Left renal cortex interstitium (tissue), 4 donors: ENCODE results near the gene CENPP. TPM values are rescaled to one million over a fixed set of nuclear protein-coding genes. Genes with fewer than 3 reads are reported as not detected.

Source experiments
- DNase-seq, 4 donors: peaks; one replicate each; pipeline ENCODE4 v3.0.0-alpha.2; 2013; ENCODE audit warnings: low read depth in 4 of 4, low spot score in 2 of 4, missing footprints in 1 of 4
- polyA plus RNA-seq, 4 donors: library from polyadenylated mRNA; unstranded; fragments of 120-200 nt; gene quantifications; one replicate each; pipeline ENCODE4 v1.2.1, GENCODE V29; 2013; ENCODE audit not compliant: insufficient read length in 4 of 4

CENPP gene
- polyA plus RNA-seq, 4 donors: 5.8 to 7.5 (median 6.3) TPM

DNA sequence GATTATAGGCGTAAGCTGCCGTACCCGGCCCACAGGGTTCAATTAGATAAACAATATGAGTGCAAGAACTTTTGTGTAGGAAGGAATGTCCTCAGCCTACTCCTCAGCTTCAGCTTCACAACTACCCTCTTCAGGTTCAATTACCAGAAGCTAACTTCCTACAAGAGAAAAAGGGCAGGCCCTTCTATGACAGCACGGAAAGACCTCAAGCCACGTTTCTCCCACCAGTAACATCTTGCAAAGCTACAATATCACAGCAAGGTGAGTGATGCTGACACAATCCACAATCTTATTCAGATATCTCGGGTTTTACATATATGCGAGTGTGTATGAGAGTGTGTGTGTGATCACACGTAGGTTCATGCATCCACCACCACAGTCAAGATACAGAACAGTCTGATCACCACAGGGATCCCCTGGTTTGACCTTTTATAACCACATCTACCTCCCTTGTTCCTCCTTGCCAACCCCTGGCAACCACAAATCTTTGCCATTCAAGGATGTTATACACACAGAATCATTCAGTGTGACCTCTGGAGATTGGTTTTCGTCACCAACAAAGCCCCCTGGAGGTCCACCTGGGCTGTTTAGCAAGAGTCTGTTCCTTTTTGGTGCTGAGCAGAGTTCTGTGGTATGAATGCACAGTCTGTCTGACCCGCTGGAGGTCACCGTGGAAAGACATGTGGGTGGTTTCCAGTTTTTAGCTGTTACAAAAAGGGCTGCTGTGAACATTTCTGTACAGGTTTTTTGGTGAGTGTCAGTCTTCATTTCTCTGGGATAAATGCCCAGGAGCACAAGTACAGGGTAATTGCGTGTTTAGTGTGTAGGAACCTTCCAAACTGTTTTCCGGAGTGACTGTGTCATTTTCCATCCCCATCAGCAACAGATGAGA, 305.9 kb downstream of the CENPP start:
- DNase-seq: no peak

DNA sequence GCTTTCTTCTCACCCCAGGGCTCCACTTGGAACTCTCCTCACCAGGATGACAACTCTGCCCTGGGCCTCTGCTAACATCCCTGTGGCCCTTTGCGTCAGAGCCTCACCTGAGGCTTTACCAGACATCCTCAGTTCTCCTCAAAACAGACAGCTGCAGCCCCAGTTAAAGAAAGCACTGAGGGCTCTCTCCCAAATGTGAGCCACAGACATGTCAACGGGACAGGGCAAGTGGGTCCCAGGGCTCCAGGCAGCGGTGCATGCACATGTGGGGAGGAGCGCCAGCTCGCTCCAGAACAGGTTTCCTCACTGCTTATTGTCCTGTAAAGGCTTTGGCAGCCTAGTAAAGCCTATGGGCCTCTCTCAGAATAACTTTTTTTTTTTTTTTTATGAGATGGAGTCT, 306.9 kb downstream of the CENPP start:
- DNase-seq: no peak

DNA sequence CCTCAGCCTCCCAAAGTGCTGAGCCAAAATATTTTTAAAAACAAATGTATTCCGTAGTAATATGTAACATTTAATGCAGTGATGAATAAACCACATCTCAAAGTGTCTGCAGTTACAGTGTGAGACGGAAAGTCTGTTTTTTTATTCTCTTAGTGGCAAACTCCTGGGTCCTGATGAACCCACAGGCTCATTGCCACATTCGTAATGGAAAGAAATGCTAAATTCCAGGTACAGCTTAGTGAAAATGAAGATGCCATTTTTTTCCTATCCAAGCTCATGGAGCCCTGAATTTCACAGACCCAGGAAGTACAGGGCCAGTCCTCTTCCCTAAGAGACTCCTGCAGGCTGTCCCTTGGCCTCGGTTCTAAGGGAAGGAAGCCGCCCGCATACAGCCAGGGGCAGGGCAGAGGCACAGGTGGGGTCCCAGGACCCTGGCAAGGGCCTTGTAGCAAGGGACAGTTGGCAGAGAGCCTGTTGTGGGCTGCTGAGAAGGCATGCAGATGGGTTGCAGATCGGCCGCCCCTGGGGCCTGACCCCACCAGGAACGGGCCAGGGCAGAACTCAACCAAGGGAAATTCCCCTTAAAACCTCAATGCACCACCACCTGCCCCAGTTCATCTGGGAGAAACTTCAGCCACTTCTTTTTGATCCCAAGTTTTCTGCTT, 308.0 kb downstream of the CENPP start:
- no peak for DNase-seq

DNA sequence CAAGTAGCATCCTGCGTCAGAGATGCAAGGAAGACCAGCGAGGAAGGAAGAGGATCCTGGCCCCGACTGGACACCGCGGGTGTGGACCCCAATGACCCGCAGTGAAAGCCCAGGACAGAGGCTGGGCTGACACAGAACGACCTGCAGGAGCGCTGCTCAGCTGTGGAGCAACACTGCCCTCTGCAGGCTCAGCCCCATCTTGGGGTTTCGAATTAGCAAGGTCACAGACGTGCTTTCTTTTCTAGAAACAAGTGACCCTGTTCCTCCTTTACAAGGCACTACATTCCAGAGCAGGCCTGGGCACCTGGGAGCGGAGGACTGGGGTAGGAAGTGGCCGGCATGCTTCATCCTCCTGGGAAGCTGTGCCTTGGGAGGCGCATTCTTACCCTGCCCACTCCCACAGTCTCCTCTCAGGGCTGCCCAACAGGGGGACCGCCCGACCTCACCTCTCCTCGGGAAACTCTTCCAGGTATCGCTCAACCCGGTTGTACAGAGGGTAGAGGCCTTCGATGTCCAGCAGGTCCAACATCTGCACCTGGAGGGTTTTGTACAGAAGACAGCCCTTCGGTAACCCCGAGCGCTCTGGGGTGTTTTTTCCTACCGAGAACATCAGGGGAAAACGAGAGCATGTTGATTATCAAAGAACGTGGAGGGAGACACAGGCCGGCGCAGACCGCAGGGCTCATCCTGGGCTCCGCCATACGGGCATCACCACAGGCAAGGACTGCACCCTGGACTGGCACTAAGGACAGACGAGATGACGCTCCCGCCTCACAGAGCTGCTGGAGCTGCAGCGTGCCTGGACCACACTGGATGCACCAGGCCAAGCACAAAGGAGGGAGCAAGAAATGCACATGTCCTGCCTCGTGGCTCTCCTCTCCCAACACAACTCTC, 309.2 kb downstream of the CENPP start:
- peak in 2 of 4 donors; percentile 51 to 58 for DNase-seq

DNA sequence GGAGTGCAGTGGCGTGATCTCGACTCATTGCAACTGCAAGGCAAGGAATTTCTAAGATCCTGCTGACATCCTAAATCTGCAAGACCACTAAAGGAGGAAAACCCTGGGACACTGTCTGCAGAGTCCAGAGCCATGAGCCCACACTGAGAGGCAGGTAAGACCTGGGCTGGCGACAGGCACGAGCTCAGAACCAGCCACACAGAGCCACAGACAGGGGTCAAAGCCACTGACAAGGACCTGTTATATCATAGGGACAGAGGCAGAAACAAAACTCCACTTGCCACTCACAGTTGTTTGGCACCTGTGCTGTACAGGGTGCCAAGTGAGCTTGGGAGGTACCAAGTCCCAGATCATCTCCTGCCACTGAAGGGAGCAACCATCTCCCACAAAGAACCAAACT, 310.0 kb downstream of the CENPP start:
- no peak for DNase-seq

DNA sequence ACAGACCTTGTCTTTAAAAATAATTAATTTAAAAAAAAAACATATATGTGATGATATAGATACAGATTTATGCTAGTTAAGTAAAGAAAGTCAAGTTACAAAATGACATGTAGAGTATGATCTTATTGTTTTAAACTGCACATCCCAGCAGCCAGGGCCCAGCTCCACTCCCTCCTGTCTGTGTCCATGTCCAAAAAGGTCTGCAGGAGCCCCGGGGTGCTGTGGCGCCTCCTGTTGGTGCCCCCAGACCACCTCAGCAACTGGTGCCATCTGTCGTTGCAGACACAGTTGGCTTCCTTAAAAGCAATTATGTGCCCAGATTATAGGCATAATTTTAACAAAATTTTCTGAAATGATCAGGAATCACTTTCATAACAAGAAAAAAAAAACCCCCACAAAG, 310.9 kb downstream of the CENPP start:
- no peak for DNase-seq

DNA sequence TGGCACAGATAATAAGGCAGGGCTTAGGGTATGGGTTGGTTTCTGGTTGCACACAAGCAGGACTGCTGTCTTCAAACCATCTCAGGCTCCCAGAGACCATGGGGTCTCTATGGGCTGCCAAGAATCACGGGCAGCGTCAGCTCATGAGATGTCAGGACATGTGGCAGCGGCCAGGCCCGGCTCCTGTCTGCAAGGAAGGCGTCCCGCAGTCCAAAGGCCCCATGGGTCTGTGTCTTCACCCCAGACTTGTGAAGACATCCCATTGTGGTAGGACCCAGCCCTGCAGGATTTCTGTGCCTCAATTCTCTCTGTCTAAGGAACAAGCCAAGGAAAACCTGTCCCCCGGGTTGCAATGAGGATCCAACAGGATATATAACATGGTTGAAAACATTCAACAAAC, 311.6 kb downstream of the CENPP start:
- no peak for DNase-seq

DNA sequence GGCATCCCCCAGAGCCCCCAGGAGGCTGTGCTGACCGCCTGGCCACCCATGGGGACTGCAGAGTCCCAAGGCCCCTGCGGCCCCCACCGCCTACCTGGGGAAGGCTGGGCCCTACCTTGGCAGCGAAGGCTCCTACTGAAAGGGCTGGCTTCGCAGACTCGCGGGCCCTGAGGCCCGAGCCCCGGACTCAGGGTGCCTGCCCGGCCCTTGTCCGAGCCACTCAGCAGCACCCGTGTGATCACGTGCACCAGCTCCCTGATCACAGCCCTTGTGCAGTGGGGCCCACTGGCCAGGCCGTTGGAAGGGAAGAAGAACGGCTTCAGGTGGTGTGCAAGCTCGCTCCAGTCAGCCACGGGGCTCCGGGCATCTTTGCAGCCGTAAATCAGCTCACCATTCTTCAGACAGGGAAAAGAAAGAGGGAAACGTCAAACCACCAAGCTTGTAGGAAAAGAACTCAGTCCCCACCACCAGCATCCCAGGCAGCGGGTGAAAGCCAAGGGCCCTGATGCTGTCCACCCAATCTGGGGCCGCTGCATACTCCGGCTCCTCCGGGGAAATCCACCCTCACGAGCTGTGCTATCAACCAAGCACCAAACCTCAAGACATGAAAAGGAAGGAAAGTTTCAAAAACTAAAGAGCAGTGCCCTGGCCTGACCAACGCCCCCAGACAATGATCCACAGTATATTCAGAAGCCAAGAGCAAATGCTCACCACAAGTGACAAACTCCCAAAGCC, 312.3 kb downstream of the CENPP start:
- no peak for DNase-seq

DNA sequence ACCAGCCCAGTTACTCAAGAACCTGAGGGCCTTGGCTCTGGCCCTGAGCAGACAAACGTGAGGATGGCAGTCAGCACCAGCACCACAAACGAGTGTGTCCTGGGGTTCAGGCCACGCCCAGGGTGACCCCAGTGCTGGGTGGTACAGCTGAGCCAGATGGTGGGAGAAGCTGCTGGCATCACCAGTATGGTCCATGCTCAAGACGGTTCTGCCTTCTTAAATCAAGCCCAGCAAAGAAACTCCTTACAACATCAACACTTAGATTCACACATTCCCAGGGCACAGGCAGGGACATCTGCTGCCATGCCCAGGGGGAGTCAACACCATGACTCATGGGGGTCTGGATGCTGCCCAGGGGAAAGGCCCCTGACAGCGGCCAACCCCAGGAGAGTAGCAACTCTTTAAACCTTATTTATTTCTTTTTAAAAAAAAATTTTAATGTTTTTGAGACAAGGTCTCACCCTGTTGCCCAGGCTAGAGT, 312.9 kb downstream of the CENPP start:
- DNase-seq: no peak

DNA sequence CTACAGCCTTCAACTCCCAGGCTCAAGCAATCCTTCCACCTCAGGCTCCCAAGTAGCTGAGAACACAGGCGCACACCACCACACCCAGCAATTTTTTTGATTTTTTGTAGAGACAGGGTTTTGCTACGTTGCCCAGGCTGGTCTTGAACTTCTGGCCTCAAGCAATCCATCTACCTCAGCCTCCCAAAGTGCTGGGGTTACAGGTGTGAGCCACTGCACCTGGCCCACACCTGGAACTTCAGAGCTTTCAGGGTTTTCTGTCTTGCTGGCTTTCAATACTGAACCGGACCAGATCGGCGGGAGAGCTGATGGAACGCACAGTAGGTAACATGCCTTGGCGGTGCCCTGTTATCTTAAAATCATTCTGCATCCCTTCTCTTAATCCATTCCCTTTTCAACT, 313.4 kb downstream of the CENPP start:
- no peak for DNase-seq

DNA sequence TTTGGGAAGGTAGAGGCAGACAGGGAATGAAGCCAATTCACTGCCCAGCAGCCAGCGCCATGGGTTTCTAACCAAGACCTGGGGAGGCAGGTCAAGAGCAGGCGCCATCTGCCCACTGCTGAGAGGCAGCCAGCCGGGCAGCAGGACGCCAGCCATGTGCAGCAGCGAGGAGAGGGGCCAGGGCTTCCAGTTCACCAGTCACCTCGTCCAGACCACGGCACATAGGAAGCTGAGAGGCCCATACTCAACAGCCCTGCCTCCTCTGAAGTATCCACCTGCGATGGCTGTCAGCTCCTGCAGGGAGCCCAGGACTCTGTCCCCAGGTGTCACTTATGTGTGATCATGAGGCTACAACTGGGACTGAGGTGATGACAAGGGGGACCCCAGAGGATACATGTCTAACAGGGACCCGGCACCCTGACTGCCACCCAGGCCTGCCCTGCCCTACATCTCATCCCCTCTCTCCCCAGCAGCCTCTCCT, 314.1 kb downstream of the CENPP start:
- DNase-seq: no peak

DNA sequence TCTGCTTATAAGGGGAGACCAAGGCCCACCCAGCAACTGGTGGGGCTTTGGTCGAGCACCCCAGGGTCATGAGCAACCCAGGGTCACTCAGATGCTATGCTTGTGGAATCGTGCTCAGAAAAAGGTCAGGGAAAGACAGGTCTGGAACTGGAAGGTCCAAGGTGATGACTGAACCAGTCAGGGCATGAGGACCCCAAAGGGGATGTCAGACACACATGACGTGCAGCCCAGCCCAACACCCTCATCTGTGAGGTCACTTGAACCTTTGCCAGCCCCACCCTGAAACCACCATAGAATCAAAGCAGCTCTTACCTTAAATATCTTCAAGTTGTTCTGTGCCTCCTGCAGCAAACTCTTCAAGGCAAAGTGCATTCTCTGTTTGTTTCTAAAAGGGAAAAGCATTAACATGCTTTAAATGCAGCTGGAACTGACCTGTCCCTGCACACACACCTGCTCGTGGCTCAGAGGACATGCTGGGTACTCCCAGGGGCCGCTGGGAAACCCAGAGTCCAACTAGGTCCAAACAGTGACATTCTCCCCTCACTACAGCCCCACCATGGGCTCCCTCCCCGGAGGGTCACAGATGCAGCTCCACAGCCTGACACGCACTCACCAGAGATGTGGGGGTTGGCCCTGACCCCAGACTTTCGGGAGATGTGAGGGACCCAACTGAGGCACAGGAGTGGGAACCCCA, 314.8 kb downstream of the CENPP start:
- no peak for DNase-seq

DNA sequence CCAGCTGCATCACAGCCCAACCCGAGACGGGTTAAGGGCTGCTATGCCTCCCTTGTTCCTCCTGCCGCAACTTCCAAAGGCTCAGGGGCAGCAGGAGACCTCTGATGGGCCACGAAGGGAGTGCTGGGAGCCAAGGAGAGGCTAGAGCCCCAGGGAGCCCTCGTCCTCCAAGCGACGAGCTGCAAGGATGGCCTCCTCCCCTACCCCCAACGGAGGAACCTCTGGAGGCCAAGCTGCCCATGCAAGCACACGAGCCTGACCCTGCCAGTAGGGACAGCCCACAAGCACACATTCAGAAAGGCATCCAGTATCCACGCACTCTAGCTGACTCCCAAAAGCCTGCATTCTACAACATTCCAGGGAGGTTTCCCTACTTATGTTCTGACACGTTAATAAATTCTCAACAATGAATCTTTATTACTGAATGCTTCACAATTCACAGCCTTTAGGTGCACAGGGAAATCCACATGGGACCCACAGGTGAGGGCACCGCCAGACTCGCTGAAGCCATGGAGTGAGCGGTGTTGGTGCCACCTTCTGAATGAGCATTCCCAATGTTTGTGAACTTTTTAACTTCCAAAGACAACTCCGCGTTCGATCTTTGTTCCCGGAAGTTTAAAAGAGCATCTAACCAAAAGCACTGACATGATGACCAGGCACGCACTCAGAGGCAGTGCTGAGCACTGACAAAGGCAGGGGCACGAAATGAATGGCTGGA, 315.5 kb downstream of the CENPP start:
- DNase-seq: no peak

DNA sequence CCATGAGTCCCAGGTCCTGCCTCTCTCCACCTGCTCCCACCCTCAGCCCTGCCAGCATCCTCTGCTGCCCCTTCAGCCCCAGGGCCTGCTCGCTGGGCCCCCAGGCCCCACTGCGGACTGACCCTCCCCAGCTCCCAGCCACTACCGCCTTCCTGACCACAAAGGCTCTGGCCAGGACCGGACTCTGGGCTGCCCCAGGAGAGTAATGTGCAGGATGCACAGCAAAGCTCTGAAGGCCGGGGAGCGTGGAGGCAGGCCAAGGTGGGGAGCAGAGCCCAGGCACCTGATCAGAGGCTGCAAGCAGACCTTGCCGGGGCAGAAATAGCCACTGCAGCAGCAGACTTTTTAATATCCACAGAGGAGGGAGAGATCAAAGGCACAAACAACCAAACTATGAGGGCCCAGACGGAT, 316.3 kb downstream of the CENPP start:
- DNase-seq: no peak

DNA sequence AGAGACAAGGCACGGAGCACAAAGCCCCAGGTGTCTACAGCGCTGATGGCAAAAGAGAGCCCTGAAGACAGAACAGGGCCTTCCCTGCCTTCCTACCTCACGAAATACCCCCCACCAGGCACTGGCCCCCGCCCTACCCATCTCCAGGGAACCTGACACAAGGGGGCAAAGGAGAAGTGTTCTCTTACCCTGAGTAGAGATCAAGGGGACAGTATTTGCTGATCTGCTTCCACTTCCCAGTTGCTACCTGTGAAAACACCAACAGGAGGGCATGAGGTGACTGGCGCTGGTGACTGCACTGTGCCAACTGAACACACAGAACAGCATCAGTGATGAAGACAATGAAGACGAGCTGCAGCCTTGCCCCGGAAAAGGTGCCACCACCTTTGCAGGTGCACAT, 316.8 kb downstream of the CENPP start:
- DNase-seq: no peak

DNA sequence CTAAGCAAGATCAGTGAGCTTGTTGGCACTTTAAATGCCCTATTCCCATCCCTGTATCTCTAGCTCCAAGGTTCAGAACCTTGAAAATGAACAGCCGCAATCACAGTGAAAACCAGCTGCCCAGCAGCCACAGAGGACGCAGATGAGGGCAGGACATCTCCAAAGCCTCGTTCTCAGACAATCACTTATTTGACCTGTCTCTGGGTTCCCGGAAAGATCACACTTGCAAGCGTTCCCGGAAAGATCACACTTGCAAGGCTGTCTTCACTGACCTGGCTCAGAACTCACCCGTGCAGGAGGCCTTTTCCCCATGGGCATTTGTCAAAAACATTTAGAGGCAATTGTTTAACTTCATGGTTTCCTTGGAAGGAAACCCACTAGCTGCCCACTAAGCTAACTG, 318.5 kb downstream of the CENPP start:
- DNase-seq: no peak

DNA sequence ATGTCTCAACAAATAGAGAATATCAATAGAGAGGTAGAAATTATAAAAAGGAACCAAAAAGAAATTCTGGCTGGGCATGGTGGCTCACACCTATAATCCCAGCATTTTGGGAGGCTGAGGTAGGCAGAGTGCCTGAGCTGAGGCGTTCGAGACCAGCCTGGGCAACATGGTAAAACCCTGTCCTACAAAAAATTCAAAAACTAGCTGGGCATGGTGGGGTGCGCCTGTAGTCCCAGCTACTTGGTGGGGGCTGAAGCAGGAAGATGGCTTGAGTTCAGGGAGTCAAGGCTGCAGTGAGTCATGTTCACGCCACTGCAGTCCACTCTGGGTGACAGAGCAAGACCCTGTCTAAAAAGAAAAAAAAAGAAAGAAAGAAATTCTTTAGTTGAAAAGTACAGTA, 319.3 kb downstream of the CENPP start:
- DNase-seq: no peak

DNA sequence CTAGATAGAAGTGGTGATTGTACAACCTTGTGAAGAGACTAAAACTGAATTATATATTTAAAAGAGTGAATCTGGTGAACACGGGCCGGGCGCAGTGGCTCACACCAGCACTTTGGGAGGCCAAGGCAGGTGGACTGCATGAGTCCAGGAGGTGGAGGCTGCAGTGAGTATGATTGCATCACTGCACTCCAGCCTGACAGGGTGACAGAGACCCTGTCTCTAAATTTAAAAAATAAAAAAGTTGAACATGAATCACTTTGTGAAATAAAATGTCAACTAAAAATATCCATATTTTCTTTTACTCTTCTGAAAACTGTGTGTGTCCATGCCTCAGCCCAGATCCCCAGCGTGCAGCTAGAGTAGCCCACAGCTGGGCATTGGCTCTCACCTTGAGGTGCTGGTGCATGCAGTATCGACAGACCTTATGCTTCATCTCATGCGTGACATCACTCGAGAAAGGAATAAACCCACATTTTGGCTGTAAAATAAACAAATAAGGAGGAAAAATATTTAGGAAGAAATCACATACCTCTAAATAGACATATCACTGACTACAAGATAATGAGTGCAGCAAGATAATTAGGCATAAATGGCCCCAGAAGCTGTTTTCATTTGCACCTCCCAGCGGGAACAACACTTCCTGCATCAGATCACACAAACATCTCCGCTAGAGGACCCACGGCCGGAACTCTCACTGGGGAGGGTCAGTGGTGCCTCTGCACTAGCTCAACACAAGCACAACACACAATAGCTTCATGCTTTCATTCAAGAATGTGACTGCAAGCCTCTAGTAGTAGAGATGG, 322.1 kb downstream of the CENPP start:
- no peak for DNase-seq
